Duodenal mucosa (tissue), 2 donors: ENCODE results near the gene MYOF.
"Not testable (repeated sequence)": the region's sequence is repeated elsewhere in the genome, so short reads cannot be mapped to it uniquely, and the experiment has no call there.

Source experiments
- H3K27ac ChIP-seq: one replicate; pipeline ENCODE4 v1.7.0; 2013; ENCODE audit warnings: low read depth, low read length
- H3K27me3 ChIP-seq, 2 donors: one replicate each; pipeline ENCODE4 v1.7.0; 2013; ENCODE audit warnings: low read length in 2 of 2, control low read depth in 1 of 2; ENCODE audit not compliant: insufficient read depth in 2 of 2, control insufficient read depth in 1 of 2
- H3K36me3 ChIP-seq, 2 donors: one replicate each; pipeline ENCODE4 v1.7.0; 2013; ENCODE audit warnings: low read length in 2 of 2, control low read depth in 1 of 2; ENCODE audit not compliant: insufficient read depth in 2 of 2, control insufficient read depth in 1 of 2
- H3K4me1 ChIP-seq, 2 donors: one replicate each; pipeline ENCODE4 v1.7.0; 2013; ENCODE audit warnings: low read length in 2 of 2, control low read depth in 1 of 2; ENCODE audit not compliant: insufficient read depth in 2 of 2, control insufficient read depth in 1 of 2
- H3K4me3 ChIP-seq, 2 donors: one replicate each; pipeline ENCODE4 v1.7.0; 2013; ENCODE audit warnings: low read length in 2 of 2, low read depth in 1 of 2
- H3K9ac ChIP-seq, 2 donors: one replicate each; pipeline ENCODE4 v1.7.0; 2013; ENCODE audit warnings: low read length in 2 of 2, low read depth in 1 of 2
- H3K9me3 ChIP-seq, 2 donors: one replicate each; pipeline ENCODE4 v1.7.0; 2013; ENCODE audit warnings: low read length in 2 of 2, control low read depth in 1 of 2; ENCODE audit not compliant: control insufficient read depth in 1 of 2

Gene MYOF

GRCh38 chr10:93288679-93289634, 193.2 kb downstream of the MYOF start:
- no peaks in the 10 kb centered on the region for H3K36me3 ChIP-seq
- H3K4me3 ChIP-seq, result no peak overlapping the region
- H3K4me1 ChIP-seq, result peaks cover 0 to 4% of the 10 kb centered on the region in 2 donors
- H3K9ac ChIP-seq, result no peak overlapping the region
- H3K27me3 ChIP-seq, result no peaks in the 10 kb centered on the region
- no peak overlapping the region for H3K27ac ChIP-seq
- no peaks in the 10 kb centered on the region for H3K9me3 ChIP-seq

- Histone ChIP-seq H3K9ac (no peak overlapping the region), H3K4me3 (no peak overlapping the region)
These were observed 194.4 kb downstream of the MYOF start for GRCh38 chr10:93287775-93288174.

GRCh38 chr10:93284246-93284645, 197.9 kb downstream of the MYOF start:
- H3K27ac ChIP-seq, H3K9me3 ChIP-seq, H3K9ac ChIP-seq, H3K36me3 ChIP-seq, H3K27me3 ChIP-seq, H3K4me1 ChIP-seq, H3K4me3 ChIP-seq: not testable (repeated sequence)

More at GRCh38 chr10:93287775-93288174, 194.4 kb downstream of the MYOF start:
- no peaks in the 10 kb centered on the region for H3K9me3 ChIP-seq
- H3K4me1 ChIP-seq, result peaks cover 0 to 4% of the 10 kb centered on the region in 2 donors
- H3K27ac ChIP-seq, result no peak overlapping the region
- no peaks in the 10 kb centered on the region for H3K36me3 ChIP-seq
- H3K27me3 ChIP-seq, result no peaks in the 10 kb centered on the region

GRCh38 chr10:93281367-93281720, 200.8 kb downstream of the MYOF start:
- no peaks in the 10 kb centered on the region for H3K27me3 ChIP-seq
- H3K9ac ChIP-seq, result no peak overlapping the region
- H3K27ac ChIP-seq, result no peak overlapping the region
- H3K36me3 ChIP-seq, result no peaks in the 10 kb centered on the region
- no peaks in the 10 kb centered on the region for H3K4me1 ChIP-seq
- H3K9me3 ChIP-seq, result no peaks in the 10 kb centered on the region
- no peak overlapping the region for H3K4me3 ChIP-seq

- Histone ChIP-seq H3K9ac (no peak overlapping the region), H3K36me3 (no peaks in the 10 kb centered on the region), H3K4me1 (no peaks in the 10 kb centered on the region), H3K27ac (no peak overlapping the region), H3K27me3 (no peaks in the 10 kb centered on the region), H3K4me3 (no peak overlapping the region), H3K9me3 (no peaks in the 10 kb centered on the region)
These were observed 201.3 kb downstream of the MYOF start for GRCh38 chr10:93280699-93281366.

GRCh38 chr10:93280121-93280698, 201.9 kb downstream of the MYOF start:
- Histone ChIP-seq H3K27ac (no peak overlapping the region), H3K4me3 (no peak overlapping the region), H3K27me3 (no peaks in the 10 kb centered on the region), H3K9me3 (no peaks in the 10 kb centered on the region), H3K9ac (no peak overlapping the region), H3K36me3 (no peaks in the 10 kb centered on the region), H3K4me1 (no peaks in the 10 kb centered on the region)

- H3K4me1 ChIP-seq, result no peaks in the 10 kb centered on the region
- H3K27me3 ChIP-seq, result no peaks in the 10 kb centered on the region
- H3K36me3 ChIP-seq, result no peaks in the 10 kb centered on the region
- H3K9me3 ChIP-seq, result no peaks in the 10 kb centered on the region
- no peak overlapping the region for H3K9ac ChIP-seq
- no peak overlapping the region for H3K4me3 ChIP-seq
- no peak overlapping the region for H3K27ac ChIP-seq
These were observed 204.8 kb downstream of the MYOF start for GRCh38 chr10:93277360-93277759.

- Histone ChIP-seq H3K4me3 (no peak overlapping the region), H3K27ac (no peak overlapping the region), H3K9ac (no peak overlapping the region), H3K4me1 (no peaks in the 10 kb centered on the region), H3K27me3 (no peaks in the 10 kb centered on the region), H3K36me3 (no peaks in the 10 kb centered on the region), H3K9me3 (no peaks in the 10 kb centered on the region)
These were observed 207.7 kb downstream of the MYOF start for GRCh38 chr10:93274419-93274818.

- Histone ChIP-seq H3K9ac (no peak overlapping the region), H3K36me3 (no peaks in the 10 kb centered on the region), H3K9me3 (no peaks in the 10 kb centered on the region), H3K27me3 (no peaks in the 10 kb centered on the region), H3K4me3 (no peak overlapping the region), H3K4me1 (no peaks in the 10 kb centered on the region), H3K27ac (no peak overlapping the region)
These were observed 209.1 kb downstream of the MYOF start for GRCh38 chr10:93272884-93273675.
